NCI-H345 (cell line): ENCODE results near the gene DNAJB4.
"Not testable (repeated sequence)": the region's sequence is repeated elsewhere in the genome, so short reads cannot be mapped to it uniquely, and the experiment has no call there.

ENCODE experiments used
- DNase-seq: peaks from one replicate; lab custom pipeline; 2025; lab: John Stamatoyannopoulos, UW

The DNAJB4 gene

DNA sequence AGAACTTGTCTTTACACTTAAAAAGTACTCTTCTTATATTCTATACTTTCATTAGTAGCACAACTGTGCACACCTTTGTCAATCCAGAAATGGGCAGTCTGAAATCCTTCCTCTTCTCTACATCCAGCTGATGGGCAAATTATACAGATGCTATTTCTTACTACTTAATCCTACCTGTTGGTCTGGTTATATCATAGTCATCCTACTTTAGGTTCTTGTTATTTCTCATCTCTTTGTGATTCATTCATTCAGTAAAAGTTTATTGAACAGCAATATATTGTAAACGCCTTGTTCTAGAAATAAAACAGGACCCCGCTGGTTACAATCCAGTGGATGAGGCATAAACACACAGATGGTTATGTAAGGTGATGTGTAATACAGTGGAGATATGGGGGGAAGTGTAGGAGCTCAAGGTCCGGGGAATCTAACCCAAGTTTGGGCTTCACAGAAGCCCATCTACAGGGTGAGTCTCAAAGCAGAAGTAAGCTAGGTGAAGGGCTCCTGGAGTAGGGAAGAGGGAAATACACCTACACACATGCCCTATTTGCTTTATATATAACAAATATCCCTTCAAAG, 14.0 kb upstream of the DNAJB4 start:
- DNase-seq, result no peak

DNA sequence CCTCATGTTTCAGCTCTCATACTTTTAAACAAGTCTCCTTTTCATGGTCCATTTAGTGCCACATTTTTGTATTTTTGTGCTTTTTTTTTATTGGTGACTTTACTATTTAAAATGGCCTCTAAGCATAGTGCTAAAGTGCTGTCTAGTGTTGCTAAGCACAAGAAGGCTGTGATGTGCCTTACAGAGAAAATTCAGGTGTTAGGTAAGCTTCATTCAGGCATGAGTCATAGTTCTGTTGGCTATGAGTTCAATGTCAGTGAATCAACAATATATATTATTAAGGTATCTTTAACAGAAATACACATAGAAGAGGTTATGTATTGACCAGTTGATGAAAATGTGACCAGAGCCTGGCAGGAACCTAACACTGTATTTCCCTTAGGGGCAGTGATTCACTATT, 13.1 kb upstream of the DNAJB4 start:
- no peak for DNase-seq

DNA sequence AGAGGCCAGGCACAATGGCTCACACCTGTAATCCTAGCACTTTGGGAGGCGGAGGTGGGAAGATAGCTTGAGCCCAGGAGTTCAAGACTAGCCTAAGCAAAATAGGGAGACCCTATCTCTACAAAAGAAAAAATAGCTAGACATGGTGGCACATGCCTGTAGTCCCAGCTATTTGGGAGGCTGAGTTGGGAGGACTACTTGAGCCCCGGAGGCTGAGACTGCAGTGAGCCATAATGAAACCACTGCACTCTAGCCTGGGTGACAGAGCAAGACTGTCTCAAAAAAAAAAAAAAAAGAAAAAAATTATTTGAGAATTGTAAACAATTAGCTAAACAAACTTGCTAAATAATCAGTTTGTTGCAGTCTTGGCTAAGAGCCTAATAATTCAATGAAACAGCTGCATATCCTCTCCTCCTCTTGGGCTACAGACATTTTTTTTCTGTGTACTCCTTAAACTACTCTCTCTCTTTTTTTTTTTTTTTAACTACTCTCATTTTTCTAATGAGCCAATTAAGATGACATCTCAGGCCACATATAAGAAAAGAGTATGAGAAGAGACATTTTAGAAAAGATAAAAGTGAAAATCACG, 10.5 kb upstream of the DNAJB4 start:
- DNase-seq, result no peak

DNA sequence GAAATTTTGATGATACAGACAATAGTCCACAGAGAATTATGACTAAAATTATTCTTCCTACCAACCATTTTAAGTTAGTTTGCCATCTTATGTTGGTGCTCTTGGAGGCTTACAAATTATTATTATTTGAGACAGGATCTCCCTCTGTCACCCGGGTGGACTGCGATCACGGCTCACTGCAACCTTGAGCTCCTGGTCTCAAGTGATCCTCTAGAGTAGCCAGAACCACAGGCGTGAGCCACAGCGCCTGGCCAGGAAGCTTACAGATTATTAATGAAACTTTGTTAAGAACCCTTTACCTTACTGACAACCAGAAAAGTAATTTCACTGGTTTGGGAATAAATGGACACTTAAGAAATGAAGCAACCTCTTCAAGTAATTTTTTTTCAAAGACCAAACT, 8.0 kb upstream of the DNAJB4 start:
- no peak for DNase-seq

DNA sequence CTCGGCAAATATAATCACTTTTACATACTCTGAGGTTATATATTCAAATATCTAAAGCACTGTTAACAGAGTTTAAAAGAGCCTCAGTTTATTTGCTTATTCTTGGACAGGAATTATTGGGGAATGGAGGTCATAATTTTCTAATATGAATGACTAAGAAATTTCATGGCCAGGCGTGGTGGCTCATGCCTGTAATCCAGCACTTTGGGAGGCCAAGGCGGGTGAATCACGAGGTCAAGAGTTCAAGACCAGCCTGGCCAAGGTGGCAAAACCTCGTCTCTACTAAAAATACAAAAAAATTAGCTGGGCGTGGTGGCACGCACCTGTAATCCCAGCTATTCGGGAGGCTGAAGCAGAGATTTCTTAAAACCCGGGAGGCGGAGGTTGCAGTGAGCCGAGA, 4.2 kb upstream of the DNAJB4 start:
- not testable (repeated sequence) for DNase-seq

DNA sequence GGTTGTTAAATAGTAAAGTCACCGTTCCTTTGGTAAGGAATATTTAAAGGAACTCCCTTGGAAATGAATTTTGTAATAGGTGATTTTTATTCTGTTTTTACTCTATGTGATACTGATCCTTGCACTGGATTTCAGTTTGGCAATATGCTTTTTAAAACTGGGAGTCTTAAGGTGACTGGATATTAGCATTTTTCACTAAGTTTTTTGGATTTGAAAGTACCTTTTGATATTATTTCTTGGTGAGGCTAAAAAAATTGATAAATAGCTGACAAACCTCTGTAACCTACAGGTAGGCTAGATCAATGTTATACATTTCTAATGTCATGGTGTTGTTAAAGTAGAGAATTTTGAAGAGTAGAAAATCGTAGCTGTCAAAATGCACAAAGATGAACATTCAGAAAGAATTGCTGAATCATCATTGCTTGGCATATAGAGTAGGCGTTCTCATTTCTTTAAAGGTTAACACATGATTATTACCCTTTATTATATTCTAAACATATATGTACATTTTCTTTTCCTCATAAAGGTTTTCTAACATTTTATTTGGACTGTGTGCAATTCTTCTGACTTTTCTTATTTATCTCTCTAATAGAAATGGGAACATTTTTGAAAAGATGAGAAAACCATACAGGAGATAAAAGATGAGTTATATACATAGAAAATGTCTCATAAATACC, 1.5 kb upstream of the DNAJB4 start:
- no peak for DNase-seq

DNA sequence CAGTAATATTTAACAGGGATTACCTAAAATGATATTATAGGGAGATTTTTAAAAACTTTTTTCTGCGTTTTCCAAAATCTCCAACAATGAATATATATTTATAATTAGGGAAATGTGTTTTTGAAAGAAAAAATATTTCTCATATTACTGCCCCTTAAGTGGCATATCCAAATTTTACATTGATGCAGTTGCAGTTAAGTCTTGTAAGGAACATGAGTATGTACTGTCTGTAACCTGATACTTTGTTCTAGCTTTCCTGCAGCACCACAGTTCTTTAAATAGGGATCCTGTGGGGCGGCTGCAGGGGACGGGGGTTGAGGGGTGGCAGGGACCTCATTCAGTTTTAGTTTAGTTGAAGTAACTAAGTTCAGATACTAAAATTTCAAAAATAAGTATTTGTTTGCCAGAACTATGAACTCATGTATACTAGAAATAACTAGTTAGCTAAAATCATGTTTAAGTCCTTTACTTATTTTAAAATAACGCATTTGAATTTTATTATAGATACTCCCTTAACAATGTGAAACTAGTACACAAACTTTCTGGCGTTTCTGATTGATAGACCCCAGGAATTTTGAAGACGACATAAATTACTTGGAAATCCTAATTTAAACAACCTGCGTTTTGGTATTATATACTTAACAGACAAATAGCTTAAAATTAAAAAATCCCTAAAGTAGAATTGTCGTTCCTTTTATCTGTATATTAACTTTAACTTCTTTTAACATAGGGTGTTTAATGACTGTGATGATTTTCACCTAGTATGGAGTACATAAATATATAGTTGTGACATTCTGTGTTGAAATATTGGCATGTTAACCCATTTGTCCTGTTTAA, 639 bp upstream of the DNAJB4 start:
- no peak for DNase-seq

DNA sequence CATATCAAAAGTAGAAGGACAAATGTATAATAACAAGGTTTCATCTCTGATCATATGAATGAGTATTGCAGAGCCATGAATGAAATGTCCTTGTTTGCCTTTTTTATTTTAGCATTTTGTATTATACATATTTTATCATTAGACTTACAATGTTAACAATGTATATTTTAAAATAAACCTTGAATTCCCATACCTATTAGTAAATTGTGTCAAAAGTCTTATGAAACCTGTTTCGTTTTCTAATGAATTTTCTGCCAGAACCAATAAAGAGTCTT, 646 bp downstream of the DNAJB4 start:
- DNase-seq, result no peak

DNA sequence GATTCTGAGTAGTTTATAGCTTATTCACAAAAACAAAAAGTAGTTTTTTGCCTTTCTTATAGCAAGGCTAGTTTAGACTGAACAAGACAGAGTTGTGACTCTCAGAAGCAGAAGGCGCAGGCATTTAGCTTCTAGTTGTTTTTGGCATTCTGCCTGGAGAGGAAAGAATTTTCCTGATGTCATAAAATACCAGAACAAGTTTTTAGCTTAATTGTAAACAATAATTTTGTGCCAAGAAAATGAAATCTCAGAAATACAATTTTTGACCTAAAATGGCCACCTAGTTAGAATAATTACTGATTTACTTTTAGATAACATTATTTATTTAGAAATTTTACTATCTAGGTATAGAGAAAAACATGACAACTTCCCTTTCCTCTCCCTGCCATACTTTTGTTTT, 1.0 kb downstream of the DNAJB4 start:
- DNase-seq, result no peak

DNA sequence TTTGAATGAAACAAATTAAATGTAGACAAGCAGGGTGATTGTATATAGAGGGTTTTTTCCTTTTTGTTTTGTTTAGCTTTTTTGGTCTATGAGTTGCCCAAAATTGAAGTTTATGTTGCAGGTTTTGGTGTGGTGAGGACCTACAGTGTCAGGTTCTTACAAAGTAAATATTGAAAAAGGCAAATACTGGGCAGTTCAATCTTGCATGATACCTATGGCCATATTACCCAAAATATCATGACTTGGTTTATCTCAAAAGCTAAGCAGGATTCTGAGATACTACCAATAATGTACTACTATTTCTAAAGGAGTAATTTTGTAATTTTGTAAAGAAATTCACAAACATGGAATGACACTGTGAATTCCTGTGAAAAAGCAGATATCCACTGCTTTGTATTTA, 1.8 kb downstream of the DNAJB4 start:
- DNase-seq, result no peak

DNA sequence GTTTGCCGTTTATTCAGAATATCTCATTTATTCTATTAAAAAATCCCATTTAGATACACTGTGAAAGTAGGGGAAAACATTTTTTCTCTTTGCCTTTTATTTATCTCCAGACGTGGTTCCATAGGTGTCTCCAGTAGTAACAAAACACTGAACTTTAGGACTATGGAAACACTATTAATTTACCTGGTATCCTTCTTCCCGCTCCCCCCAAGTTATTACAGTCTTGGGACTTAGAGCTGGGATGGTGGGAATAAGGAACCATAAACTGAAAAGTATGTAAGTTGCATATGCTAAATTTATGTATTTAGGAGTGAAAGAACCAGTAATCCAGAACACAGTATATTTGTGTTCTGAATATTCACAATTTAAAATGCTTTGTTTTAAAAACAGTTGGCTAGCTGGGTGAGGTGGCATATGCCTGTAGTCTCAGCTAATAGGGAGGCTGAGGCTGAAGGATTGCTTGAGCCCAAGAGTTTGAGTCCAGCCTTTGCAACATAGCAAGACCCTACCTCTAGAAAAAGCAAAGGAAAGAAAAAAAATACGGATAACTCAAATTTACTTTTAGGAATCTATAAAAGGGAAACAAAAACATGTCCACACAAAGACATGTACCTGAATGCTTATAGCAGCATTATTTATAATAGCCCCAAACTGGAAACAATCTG, 3.1 kb downstream of the DNAJB4 start:
- DNase-seq, result no peak

DNA sequence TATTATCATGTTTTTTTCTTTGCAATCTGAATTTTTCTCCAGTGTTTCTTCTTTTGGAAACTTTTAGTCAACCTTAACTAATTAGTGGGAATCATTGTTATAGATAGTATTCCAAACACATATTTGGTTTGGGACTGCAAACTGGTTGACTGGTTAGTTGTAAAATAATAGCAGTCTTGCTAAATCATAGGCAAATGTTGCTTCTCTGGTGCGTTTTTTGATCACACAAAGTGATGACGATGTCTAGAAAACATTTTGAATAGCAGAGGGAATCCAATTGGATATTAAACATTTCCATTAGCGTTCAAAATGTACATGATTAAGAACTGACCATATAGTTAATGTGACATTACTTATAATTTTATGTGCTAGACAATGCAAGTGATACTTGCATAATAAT, 4.5 kb downstream of the DNAJB4 start:
- DNase-seq, result no peak

DNA sequence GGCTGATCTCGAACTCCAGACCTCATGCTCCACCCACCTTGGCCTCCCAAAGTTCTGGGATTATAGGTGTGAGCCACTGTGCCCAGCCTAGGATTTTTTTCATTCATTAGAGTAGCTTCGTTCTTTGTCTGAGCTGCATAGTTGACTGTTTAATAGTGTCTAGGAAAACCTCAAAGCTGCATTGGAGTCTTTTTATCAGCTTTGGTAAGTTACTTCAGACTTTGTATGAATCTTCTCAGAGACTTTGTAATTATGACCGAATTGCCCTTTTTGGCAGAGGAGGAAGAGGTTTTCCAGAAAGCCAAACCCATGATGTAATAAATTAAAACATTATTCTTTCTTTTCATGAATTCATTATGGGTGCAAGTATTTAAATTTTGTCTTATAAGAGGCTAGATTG, 5.1 kb downstream of the DNAJB4 start:
- no peak for DNase-seq

DNA sequence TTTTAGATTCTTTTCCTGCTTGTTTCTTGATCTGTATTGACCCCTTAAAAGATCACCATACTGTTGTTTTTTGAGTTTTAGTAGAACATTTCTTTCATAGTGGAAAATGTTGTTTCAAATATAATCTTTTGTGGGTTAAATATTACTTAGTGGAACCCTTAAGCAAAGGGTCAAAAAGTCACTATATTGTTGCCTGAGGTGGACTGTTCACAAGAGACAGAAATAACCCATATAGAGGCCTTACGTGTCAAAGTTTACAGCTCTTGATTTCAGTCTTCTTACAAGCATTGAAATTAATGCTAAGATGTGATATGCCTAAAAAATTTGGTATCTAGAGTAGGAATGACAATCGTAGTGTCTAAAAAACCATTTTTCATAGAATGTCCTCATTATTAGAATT, 6.3 kb downstream of the DNAJB4 start:
- DNase-seq, result no peak

DNA sequence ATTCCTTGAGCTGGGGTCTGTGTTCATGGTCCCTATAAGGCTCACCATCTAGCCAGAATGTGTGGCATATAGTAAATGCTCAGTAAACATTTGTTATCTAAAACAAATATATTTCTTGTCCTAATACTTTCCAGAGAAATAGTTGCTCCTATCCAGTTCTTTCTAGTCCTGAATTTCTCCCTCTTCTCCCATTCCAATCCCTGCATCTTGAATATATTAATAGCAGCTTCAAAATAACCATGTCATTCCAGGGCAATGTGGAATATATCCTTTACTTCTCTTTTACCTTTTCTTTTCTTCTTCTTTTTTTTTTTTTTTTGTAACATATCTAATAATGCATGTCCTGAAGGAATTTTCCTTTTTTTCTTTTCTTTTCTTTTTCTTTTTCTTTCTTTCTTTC, 10.4 kb downstream of the DNAJB4 start:
- DNase-seq, result no peak

DNA sequence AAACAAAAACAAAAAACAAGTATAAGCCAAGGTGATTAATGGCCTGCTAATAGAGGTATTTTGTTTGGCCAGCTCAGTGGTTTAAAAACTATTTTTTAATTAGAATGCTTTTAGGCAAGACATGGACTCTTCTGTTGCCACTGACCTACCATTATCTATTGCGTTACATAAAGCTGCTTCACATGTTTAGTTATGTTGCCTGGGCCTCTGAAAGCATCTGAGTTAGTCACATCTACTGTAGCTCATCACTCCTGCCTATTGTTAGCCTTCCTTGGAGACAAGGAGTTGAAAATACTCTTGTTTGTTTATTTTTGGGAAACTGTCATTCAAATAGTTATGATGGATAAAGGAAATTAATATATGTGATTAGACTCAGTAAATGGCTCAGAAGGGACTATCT, 14.3 kb downstream of the DNAJB4 start:
- no peak for DNase-seq

DNA sequence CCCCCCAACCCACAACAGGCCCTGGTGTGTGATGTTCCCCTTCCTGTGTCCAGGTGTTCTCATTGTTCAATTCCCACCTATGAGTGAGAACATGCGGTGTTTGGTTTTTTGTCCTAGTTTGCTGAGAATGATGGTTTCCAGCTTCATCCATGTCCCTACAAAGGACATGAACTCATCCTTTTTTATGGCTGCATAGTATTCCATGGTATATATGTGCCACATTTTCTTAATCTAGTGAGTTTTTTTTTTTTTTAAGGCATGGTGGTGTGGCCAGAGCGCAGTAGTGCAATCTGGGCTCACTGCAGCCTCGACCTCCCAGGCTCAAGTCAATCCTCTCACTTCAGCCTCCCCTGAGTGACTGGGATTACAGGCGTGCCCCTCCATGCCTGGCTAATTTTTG, 16.4 kb downstream of the DNAJB4 start:
- DNase-seq, result not testable (repeated sequence)

DNA sequence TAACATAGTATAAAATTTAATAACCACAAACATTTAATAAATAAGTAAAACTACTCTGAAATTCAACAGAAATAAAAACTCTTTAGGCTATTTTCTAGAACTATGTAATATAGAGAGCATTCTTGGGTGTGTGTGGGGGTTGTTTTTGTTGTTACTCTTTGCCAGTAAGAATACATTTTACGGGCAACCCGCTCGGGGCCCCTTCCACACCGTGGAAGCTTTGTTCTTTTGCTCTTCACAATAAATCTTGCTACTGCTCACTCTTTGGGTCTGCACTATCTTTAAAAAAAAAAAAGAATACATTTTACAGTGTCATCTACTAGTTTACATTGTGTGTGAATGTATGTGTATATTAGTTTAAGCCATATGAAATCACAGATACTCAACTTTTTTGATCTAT, 25.1 kb downstream of the DNAJB4 start:
- DNase-seq, result no peak

DNA sequence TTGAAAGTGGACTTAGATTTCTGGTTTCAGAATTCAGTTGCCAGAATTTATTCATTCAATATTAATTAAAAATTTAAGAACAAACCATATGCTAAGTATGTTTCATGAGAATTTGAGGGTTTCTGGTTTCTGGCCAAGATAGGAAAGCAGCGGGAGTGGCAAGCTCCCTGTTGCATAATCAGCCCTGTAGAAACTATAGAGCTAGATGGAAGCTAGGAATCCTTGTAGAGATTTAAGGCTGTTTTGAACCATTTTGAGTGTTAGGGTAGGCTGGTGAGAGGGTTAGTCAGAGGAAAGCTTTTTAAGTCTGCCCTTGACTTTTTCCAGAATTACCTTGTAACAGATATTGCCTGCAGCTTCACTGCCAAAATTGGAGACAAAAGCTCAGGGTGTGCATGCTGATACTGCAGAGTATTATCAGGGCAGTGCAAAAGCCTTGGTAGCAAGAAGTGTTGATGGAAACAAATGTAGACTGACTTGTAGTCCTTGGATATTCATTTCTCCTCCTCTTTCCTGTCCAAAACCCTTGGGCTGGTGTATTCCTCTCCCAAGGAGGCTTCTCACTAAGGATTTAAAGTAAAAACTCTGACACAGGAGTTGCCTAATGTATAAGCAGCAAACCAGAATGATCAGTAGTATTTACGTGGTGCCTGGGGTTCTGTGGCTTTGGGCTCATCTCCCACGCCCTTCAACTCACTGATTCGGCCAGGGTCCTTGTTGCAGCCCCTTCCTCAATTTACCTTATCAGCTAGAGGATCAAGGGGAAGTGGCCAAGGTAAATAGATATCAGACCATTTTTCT, 28.5 kb downstream of the DNAJB4 start:
- DNase-seq, result no peak

DNA sequence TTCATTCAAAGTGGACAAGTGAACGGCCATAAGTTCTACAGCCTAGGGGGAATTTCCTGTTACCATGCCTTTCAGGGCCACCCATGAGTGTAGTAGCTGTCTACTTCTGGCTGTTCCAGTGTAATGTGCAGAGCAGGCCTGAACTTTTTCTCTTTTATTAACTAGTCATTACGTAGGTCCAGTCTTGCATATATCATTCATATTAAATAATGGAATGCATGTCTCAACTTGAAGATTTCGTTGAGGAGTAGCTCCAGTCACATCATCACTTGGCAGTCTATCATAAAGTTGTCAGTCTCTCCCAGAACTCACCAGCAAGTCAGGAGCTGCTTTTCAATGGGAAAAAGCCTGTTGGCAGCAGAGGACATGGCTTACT, 29.0 kb downstream of the DNAJB4 start:
- no peak for DNase-seq

DNA sequence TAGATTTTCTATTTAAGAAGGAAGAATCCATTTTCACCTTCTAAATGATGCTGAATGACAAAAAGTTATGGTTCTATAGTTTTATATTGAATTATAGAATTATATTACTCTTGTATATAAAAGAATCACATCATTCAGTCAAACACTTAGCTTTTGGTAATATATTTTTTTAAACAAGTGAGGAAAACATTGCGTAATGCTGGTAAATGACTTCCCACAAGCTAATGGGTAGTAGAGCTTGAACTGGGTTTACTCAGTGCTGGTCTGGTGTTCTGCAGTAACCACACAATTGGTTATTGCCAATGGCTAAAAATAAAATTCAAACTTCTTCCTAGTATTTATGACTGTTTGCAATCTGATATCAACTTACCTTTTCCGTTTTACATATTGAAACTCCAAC, 30.4 kb downstream of the DNAJB4 start:
- DNase-seq, result no peak

DNA sequence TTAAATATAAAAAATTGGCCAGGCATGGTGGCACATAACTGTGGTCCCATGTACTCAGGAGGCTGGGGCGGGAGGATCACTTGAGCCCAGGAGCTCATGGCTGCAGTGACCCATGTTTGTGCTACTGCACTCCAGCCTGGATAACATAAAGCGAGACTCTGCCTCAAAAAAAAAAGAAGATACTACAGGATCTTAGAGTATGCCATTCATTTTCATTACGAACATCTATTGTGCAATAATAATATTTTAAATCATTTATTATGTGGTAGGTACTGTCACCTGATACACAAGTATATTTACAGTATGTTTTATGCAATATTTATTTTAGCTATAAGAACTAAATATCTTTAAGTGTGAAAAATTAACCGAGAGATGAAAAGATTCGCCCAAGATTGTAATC, 31.7 kb downstream of the DNAJB4 start:
- no peak for DNase-seq
